ENCODE results near the gene SLC38A11. TPM values are rescaled to one million over a fixed set of nuclear protein-coding genes. Genes with fewer than 3 reads are reported as not detected.

The SLC38A11 gene
- total and polyA plus RNA-seq, 10 of the 15 experiments (the other 5 are each of a cell fraction or from before 2014, with no cell fraction given) = not detected

DNA sequence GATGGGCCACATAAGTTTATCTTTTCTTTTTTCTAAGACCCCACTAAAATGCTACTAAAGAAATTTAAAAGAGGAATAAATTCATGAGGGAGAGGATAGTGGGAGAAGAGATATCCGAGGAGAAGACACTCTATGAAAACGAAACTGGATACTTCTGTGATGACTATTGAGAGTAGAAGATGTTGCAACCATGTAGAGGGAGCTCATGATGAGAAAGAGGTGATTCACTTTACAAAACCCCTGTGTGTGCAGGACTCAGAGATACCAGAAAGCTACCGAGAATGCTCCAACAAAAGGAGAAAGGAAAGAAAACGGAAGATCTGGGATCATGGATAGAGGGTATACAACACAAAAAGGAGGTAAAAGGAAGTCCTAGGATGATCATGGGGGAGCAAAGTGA, 34.9 kb downstream of the SLC38A11 start (continued):
- TF ChIP-seq, protein P1, sequence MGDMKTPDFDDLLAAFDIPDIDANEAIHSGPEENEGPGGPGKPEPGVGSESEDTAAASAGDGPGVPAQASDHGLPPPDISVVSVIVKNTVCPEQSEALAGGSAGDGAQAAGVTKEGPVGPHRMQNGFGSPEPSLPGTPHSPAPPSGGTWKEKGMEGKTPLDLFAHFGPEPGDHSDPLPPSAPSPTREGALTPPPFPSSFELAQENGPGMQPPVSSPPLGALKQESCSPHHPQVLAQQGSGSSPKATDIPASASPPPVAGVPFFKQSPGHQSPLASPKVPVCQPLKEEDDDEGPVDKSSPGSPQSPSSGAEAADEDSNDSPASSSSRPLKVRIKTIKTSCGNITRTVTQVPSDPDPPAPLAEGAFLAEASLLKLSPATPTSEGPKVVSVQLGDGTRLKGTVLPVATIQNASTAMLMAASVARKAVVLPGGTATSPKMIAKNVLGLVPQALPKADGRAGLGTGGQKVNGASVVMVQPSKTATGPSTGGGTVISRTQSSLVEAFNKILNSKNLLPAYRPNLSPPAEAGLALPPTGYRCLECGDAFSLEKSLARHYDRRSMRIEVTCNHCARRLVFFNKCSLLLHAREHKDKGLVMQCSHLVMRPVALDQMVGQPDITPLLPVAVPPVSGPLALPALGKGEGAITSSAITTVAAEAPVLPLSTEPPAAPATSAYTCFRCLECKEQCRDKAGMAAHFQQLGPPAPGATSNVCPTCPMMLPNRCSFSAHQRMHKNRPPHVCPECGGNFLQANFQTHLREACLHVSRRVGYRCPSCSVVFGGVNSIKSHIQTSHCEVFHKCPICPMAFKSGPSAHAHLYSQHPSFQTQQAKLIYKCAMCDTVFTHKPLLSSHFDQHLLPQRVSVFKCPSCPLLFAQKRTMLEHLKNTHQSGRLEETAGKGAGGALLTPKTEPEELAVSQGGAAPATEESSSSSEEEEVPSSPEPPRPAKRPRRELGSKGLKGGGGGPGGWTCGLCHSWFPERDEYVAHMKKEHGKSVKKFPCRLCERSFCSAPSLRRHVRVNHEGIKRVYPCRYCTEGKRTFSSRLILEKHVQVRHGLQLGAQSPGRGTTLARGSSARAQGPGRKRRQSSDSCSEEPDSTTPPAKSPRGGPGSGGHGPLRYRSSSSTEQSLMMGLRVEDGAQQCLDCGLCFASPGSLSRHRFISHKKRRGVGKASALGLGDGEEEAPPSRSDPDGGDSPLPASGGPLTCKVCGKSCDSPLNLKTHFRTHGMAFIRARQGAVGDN (IDR thresholded peaks at IDR 0.05) = no peak

DNA sequence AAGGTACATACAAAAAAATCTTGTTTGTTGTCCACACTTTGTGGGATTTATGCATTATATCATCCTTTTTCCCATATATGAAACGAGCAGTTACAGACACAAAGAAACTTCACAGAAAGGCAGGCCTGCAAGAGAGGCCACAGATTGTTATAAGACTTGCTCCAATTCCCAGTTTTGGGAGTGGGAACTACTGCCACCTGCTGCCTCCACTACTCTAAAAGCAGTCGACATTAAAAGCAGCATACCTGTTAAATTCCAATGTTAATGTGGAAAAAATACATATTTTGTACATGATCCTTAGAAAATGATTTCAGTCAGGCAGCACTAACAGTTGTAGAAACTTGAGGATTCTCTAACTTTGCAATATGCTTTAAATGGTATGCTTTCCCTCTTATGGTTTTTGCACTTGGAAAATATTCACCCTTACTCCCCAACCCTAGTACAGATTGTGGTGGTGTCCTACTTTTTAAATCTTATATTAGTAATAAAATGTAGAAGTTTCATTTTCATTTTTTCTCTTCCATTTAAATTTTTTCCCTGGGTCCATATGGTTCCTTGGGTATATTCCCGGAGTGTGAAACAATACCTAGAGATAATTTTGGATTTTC, 37.9 kb downstream of the SLC38A11 start:
- SMC1A ChIA-PET (ENCODE audit: uncharacterized antibody, unreplicated experiment) = no interaction called here
- POLR2A ChIA-PET = no interaction called here
- H3K9me3 ChIP-seq (replicated peaks; ENCODE audit: control insufficient read depth, insufficient read depth, low read length) = no peaks in the 10 kb centered on the region
- DNase-seq (ENCODE audit: low read depth, low spot score) (no peak), FAIRE-seq (no peak), ATAC-seq (no peak)
- no peak overlapping the region for H3K4me2 ChIP-seq (ENCODE audit: control insufficient read depth, insufficient read depth)
- no peak overlapping the region for H3K27ac ChIP-seq (ENCODE audit: control insufficient read depth, insufficient read depth)
- intact Hi-C loops (cut with micrococcal nuclease; ENCODE audit: unreplicated experiment) = no loop called here
- no peak overlapping the region for H2AFZ ChIP-seq (ENCODE audit: control insufficient read depth, low read depth, low read length)
- no peaks in the 10 kb centered on the region for H4K20me1 ChIP-seq (ENCODE audit: control insufficient read depth, insufficient read depth)
- TF ChIP-seq, protein P2, sequence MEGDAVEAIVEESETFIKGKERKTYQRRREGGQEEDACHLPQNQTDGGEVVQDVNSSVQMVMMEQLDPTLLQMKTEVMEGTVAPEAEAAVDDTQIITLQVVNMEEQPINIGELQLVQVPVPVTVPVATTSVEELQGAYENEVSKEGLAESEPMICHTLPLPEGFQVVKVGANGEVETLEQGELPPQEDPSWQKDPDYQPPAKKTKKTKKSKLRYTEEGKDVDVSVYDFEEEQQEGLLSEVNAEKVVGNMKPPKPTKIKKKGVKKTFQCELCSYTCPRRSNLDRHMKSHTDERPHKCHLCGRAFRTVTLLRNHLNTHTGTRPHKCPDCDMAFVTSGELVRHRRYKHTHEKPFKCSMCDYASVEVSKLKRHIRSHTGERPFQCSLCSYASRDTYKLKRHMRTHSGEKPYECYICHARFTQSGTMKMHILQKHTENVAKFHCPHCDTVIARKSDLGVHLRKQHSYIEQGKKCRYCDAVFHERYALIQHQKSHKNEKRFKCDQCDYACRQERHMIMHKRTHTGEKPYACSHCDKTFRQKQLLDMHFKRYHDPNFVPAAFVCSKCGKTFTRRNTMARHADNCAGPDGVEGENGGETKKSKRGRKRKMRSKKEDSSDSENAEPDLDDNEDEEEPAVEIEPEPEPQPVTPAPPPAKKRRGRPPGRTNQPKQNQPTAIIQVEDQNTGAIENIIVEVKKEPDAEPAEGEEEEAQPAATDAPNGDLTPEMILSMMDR (IDR thresholded peaks at IDR 0.05 in 2 of 3, conservative IDR thresholded peaks at IDR 0.05 in 1 of 3; ENCODE audit: control insufficient read depth in 2 of 3, extremely low read depth in 1 of 3, insufficient read depth in 1 of 3, low read depth in 3 of 3, low read length in 3 of 3) = peak in 2 of 3 experiments; percentile 7 to 13; a peak in 3 of 6 replicates
- no peak for TF ChIP-seq EP300 (IDR thresholded peaks at IDR 0.05; ENCODE audit: borderline replicate concordance in 1 of 2, control insufficient read depth in 1 of 2, low read depth in 2 of 2, low read length in 2 of 2)
- H3K9ac ChIP-seq (ENCODE audit: control insufficient read depth, insufficient read depth, low read length) = no peak overlapping the region
- no peak overlapping the region for H3K4me3 ChIP-seq
- no peaks in the 10 kb centered on the region for H3K36me3 ChIP-seq (ENCODE audit: control insufficient read depth in 2 of 2, insufficient read depth in 2 of 2, low read length in 1 of 2)
- RAD21 ChIA-PET (ENCODE audit: unreplicated experiment) = no interaction called here
- in situ Hi-C loops (cut with MboI) = no loop called here
- no peaks in the 10 kb centered on the region for H3K79me2 ChIP-seq (ENCODE audit: control insufficient read depth, insufficient read depth, low read length)
- BruUV-seq (replicated peaks) = no TSS peak
- CTCF ChIA-PET = no interaction called here
- no peaks in the 10 kb centered on the region for H3K4me1 ChIP-seq (ENCODE audit: control insufficient read depth, insufficient read depth, low read length)
- 13% methylated on average over 3 of the region's 3 CpGs for WGBS (ENCODE audit: insufficient coverage, insufficient replicate concordance, low lambda C conversion rate, missing lambda C conversion rate)
- H3K27me3 ChIP-seq (replicated peaks in 1 of 2; ENCODE audit: control insufficient read depth in 2 of 2, insufficient read depth in 2 of 2, low read length in 1 of 2) = no peaks in the 10 kb centered on the region
